ENCODE results near the gene KRTAP10-5.

KRTAP10-5 gene

DNA sequence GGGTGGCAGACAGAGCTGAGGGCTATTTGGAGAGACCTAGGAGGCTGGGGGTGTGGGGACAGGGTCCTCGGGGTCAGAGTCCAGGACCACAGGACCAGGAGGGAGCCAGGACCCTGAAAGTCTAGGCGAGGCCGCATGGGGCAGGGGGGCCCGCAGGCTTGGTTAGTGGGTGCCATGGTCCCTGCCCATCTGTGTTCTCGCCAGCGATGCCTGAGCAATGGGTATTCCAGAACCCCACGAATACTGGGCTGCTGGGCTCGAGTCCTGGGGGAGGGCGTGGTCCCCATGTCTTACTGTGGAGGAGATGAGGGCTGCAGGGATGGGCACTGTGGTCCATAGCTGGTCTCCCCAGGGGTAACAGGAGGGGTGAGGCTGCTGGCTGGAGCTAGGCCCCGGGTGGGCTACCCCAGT lies 9.9 kb upstream of the KRTAP10-5 start:
- DNase-seq, result no peak

GRCh38 chr21:44589586-44590305 lies 9.3 kb upstream of the KRTAP10-5 start:
- no peak for DNase-seq

- no peak for DNase-seq
Measured at GRCh38 chr21:44589094-44589493, 8.7 kb upstream of the KRTAP10-5 start.

DNA sequence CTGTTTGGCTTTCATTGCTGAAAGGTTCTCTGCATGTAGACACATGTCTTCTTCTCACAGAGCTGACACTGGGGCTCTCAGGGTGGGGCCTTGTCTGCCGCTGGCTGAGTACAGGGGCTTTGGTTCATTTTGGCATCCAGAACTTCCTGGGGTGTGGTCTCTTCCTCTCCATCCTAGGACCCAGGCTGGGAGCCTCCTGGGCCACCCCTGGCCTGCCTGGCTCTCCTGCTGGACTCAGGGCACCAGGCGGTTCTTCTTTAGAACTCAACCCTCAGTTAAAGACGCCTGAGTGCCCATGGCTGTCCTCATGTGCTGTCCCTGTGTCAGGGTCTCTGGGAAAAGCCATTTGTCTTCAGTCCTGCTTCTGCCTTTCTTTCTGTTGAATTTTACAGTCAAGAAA lies 5.5 kb upstream of the KRTAP10-5 start:
- no peak for DNase-seq

GRCh38 chr21:44583800-44584147 lies 3.4 kb upstream of the KRTAP10-5 start:
- DNase-seq, result peak in 1 of 2 experiments; percentile 56

DNA sequence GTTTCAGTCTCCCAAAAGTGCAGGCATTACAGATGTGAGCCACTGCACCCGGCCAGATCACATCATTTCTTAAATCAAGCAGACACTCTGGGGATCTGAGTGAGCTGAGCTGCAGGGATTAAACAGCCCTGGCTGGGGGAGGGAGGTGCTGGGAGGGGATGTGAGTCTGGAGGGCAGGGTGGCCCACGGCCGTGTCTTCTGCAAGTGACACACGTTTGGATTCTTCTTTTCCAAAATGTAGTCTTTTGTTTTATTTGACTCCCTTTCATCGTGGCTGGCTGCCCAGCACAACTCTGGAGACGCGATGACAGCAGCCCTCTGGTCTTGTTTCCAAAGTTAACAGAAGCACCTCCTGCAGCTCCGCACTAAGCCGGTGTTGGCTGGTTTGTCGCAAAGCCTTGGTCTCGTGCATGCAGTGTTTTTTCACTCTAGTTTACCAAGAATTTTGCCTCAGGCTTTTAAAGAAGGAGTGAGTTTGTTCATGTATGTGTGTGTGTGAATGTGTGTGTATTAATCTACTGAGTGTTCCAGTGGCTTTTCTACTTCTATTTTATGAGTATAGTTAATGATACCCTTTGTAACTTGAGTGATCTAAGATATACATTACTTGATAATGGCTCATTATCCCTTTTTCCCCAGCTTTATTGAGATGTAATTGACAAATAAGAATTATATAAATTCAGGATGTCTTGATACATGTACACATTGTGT lies 2.8 kb upstream of the KRTAP10-5 start:
- DNase-seq, result peak in 1 of 2 experiments; percentile 55

- DNase-seq, result no peak
Measured at GRCh38 chr21:44582055-44582454, 1.7 kb upstream of the KRTAP10-5 start.

GRCh38 chr21:44581158-44581557 lies 754 bp upstream of the KRTAP10-5 start:
- DNase-seq, result no peak

GRCh38 chr21:44579833-44580144 lies 615 bp downstream of the KRTAP10-5 start:
- no peak for DNase-seq

GRCh38 chr21:44579056-44579832 lies 1.2 kb downstream of the KRTAP10-5 start:
- DNase-seq, result no peak

- DNase-seq, result no peak
Measured at GRCh38 chr21:44578371-44579055, 1.9 kb downstream of the KRTAP10-5 start.

DNA sequence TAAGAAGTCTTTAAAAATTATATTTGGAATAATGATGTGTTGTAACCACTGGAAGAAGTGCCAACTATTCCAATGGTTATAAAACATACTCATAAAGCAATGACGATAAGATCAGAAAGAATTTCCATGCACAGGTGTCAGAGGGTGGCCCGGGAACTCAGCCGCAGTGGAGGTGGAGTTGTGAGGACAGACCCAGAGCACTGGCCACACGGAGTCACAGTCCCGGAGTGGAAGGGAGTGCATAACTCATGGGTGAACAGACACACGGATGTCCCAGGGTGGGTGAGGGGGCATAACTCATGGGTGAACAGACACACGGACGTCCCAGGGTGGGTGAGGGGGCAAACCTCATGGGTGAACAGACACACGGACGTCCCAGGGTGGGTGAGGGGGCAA lies 4.4 kb downstream of the KRTAP10-5 start:
- DNase-seq, result no peak

DNA sequence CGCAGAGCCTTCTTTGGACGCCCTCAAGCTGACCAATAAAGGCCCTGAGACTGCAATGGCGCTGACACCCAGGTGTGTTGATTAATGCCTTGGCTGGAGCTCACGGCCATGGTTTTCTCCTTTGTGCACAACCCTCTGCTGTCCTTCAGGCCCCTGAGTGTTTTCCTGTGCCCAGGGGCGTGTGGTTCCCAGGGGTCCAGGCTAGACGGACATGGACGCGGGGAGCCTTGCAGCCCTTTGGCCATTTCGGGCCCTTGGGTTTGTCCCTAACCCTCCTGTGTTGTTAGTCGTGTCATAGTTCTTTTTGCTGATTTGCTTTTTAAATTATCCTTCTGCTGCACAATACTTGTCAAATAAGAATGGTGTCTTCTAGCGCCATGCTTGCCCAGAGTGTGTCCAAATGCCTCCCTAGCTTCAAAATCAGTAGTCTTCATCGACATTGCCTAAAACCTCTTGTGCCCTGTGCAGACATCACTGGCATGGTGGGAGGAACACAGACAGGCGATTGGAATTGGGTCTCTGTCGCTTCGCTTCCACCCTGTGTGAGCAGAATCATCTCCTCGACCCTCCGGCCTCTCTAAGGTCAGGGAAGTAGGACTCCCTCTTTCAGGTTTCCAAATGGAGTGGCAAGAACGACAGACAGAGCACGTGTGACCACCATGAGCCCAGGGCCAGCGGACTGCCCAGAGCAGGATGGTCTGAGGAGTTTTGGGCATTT lies 4.9 kb downstream of the KRTAP10-5 start:
- DNase-seq, result no peak

DNA sequence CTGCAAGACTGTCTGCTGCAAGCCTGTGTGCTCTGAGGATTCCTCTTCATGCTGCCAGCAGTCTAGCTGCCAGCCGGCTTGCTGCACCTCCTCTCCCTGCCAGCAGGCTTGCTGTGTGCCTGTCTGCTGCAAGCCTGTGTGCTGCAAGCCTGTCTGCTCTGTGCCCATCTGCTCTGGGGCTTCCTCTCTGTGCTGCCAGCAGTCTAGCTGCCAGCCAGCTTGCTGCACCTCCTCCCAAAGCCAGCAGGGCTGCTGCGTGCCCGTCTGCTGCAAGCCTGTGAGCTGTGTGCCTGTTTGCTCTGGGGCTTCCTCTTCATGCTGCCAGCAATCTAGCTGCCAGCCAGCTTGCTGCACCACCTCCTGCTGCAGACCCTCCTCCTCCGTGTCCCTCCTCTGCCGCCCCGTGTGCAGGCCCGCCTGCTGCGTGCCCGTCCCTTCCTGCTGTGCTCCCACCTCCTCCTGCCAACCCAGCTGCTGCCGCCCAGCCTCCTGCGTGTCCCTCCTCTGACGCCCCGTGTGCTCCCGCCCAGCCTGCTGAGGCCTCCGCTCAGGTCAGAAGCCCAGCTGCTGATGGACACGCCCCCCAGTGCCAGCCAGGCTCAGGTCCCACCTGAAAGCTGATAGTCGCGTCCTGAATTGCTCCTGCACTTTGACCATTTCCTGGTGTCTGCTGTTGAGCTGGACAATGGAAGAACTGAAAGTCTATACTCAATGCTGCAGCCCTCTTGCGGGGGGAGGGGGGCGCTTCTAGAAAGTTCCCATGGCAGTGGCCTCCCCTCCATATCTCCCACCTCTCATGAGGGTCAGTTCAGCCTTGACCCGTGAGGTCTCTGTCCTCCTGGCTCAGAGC lies 5.7 kb downstream of the KRTAP10-5 start:
- no peak for DNase-seq

- DNase-seq, result peak in 1 of 2 experiments; percentile 32
Measured at GRCh38 chr21:44573630-44574456, 6.6 kb downstream of the KRTAP10-5 start, which contains the start of gene KRTAP10-4. KRTAP10-4 (plus strand) TSS chr21:44573729; CDS start chr21:44573759, 30 bp downstream.

- DNase-seq, result no peak
Measured at GRCh38 chr21:44572959-44573583, 7.3 kb downstream of the KRTAP10-5 start.

- DNase-seq, result no peak
Measured at GRCh38 chr21:44571844-44572782, 8.3 kb downstream of the KRTAP10-5 start.

DNA sequence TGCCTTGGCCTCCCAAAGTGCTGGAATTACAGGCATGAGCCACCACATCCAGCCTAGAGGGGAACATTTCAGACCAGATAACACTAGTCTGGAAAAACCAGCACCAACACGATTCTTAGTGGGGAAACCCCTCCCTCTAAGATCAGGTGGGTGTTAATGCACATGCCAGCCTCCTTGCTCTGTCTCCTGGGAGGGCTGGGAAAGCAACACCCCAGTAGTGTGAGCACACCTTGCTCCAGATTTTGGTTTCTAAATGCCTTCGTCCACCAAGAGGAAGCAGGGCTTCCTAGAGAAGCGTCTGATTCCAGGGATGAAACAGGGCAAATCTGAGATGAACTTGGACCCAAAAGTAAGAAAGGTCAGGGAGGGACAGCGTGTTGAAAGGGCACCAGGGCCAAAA lies 9.1 kb downstream of the KRTAP10-5 start:
- no peak for DNase-seq

All from NCI-H2081 (cell line).